Prostate gland (tissue), 2 donors: ENCODE data around the gene URB2. TPM values are rescaled to one million over a fixed set of nuclear protein-coding genes. Genes with fewer than 3 reads are reported as not detected.

Experiments used
- DNase-seq: peaks from one replicate; pipeline ENCODE4 v3.0.0-alpha.2; 2019; ENCODE audit warnings: low spot score
- H3K27ac ChIP-seq, 2 donors: fragments of 200-600 bp; sonication (generic); 2 replicates each; pipeline ENCODE4 v1.5.1; 2017 to 2019
- H3K27me3 ChIP-seq: fragments of 200-600 bp; sonication (generic); replicated peaks from 2 replicates; pipeline ENCODE4 v1.5.1; 2019; ENCODE audit not compliant: insufficient read depth
- H3K36me3 ChIP-seq, 2 donors: fragments of 200-600 bp; sonication (generic); 1 replicate in 1 of 2; 2 replicates in 1 of 2; pipeline versions ENCODE4 v1.5.1 to v1.8.1; 2017 to 2019
- H3K4me1 ChIP-seq: fragments of 200-600 bp; sonication (generic); replicated peaks from 2 replicates; pipeline ENCODE4 v1.5.1; 2019
- H3K4me3 ChIP-seq, 2 donors: fragments of 200-600 bp; sonication (generic); 2 replicates each; pipeline ENCODE4 v1.5.1; 2017 to 2019
- H3K9me3 ChIP-seq: fragments of 200-600 bp; sonication (generic); 2 replicates; pipeline ENCODE4 v1.5.1; 2017
- POLR2A ChIP-seq: fragments of 450-650 bp; IDR thresholded peaks from one replicate; pipeline ENCODE4 v1.6.1; 2016; ENCODE audit warnings: antibody characterized with exemption, mild to moderate bottlenecking
- POLR2AphosphoS5 ChIP-seq: sonication (generic); formaldehyde crosslinking; IDR thresholded peaks from one replicate; pipeline ENCODE4 v1.6.1; 2017; ENCODE audit warnings: antibody characterized with exemption
- WGBS: methylation state at CpG from one replicate; pipeline ENCODE4 v1.1.5; 2018; 5-methylcytosine and 5-hydroxymethylcytosine counted together
- intact Hi-C: fragments of 100-400 bp; cut with DNase I; formaldehyde crosslinking; loops from one replicate; pipeline ENCODE4 v1.14.2; 2022
- total RNA-seq, 2 donors: library from RNA; depleted of rRNA; stranded (reverse); fragments of >200 nt; gene quantifications; one replicate each; pipeline ENCODE4 v1.1.0, GENCODE V29; 2016
- TF ChIP-seq, protein P1 (sequence below), 4 experiments: fragments of 200-600 bp in 2 of 4; fragments of 450-650 bp in 2 of 4; sonication (generic) in 2 of 4; IDR thresholded peaks; 1 replicate in 3 of 4; 2 replicates in 1 of 4; pipeline ENCODE4 v1.5.1; 2016 to 2019; ENCODE audit warnings: antibody characterized with exemption in 4 of 4, mild to moderate bottlenecking in 2 of 4, moderate library complexity in 2 of 4

Gene URB2
- total RNA-seq, 2 donors from 2014 or later, result 5.6 to 11.9 TPM

DNA sequence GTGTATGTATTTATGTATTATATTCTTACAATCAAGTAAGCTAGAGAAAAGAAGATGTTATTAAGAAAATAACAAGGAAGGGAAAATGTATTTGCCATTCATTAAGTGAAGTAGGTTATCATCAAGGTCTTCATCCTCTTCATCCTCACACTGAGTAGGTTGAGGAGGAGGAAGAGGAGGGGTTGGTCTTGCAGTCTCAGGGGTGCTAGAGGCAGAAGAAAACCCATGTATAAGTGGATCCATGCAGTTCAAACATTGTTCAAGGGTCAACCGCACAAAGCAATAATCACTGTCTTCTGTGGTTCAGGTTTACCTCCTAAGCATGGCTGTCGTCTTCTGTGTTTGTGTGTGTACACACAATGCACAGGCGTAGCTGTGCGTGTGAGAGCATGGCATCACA lies 16.9 kb downstream of the URB2 start:
- H3K4me3 ChIP-seq, result no peak overlapping the region
- intact Hi-C loops, result no loop called here
- H3K36me3 ChIP-seq, result peaks cover 0 to 5% of the 10 kb centered on the region in 2 donors
- no peak for DNase-seq
- no peaks in the 10 kb centered on the region for H3K9me3 ChIP-seq
- TF ChIP-seq POLR2AphosphoS5 (no peak), POLR2A (no peak)
- TF ChIP-seq, protein P1, sequence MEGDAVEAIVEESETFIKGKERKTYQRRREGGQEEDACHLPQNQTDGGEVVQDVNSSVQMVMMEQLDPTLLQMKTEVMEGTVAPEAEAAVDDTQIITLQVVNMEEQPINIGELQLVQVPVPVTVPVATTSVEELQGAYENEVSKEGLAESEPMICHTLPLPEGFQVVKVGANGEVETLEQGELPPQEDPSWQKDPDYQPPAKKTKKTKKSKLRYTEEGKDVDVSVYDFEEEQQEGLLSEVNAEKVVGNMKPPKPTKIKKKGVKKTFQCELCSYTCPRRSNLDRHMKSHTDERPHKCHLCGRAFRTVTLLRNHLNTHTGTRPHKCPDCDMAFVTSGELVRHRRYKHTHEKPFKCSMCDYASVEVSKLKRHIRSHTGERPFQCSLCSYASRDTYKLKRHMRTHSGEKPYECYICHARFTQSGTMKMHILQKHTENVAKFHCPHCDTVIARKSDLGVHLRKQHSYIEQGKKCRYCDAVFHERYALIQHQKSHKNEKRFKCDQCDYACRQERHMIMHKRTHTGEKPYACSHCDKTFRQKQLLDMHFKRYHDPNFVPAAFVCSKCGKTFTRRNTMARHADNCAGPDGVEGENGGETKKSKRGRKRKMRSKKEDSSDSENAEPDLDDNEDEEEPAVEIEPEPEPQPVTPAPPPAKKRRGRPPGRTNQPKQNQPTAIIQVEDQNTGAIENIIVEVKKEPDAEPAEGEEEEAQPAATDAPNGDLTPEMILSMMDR (IDR thresholded peaks at IDR 0.05), result no peak
- WGBS, result 96% methylated on average over 4 of the region's 4 CpGs
- no peaks in the 10 kb centered on the region for H3K27me3 ChIP-seq
- no peak overlapping the region for H3K27ac ChIP-seq
- no peaks in the 10 kb centered on the region for H3K4me1 ChIP-seq

DNA sequence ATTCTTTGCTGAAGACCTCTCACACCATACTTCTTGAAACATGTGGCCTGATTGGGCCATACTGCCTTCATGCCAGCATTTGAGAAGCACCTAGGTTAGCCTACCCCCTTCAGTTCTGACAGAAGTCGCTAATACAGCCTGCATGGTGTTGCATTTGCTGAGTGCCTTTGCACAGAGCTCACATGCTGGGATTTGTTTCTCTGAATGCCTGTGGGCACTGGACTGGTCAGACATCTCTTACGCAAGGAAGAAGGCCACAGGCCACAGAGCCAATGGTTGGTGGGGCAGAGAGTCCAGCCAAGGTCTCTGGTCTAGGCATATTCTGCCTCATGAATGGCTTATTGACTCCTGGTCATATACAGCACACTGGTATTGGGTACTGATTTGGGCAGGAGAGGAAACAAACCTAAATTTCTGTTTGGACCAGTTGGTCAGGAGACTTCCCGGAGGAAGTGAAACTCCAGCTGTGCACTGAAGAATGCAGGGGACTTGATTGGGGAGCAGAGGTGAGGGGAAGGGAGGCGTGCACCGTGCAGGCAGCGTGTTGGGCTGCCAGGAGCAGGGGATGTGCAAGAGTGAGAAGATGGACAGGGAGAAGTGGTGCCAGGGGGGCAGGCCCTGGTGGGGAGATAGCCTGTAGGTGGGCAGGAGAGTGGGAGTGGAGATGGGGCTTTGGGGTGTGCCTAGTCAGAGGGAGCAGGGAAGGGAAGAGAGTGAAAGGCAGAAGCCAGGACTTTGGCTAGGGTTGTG lies 18.1 kb downstream of the URB2 start:
- Histone ChIP-seq H3K27me3 (no peaks in the 10 kb centered on the region), H3K4me1 (no peaks in the 10 kb centered on the region), H3K36me3 (peaks cover 0 to 5% of the 10 kb centered on the region in 2 donors), H3K27ac (no peak overlapping the region), H3K4me3 (no peak overlapping the region), H3K9me3 (no peaks in the 10 kb centered on the region)
- intact Hi-C loops, result no loop called here
- no peak for TF ChIP-seq POLR2AphosphoS5
- no peak for TF ChIP-seq POLR2A
- TF ChIP-seq, protein P1 (IDR thresholded peaks at IDR 0.05), result no peak
- 86% methylated on average over 6 of the region's 6 CpGs for WGBS
- no peak for DNase-seq

- no peaks in the 10 kb centered on the region for H3K9me3 ChIP-seq
- H3K27ac ChIP-seq, result no peak overlapping the region
- 91% methylated on average over 15 of the region's 15 CpGs for WGBS
- DNase-seq, result no peak
- no peak overlapping the region for H3K4me3 ChIP-seq
- TF ChIP-seq, protein P1 (IDR thresholded peaks at IDR 0.05), result no peak
- no peak for TF ChIP-seq POLR2A
- no peak for TF ChIP-seq POLR2AphosphoS5
- intact Hi-C loops, result no loop called here
- H3K4me1 ChIP-seq, result no peaks in the 10 kb centered on the region
- H3K27me3 ChIP-seq, result no peaks in the 10 kb centered on the region
- peaks cover 0 to 5% of the 10 kb centered on the region in 2 donors for H3K36me3 ChIP-seq
Measured at GRCh38 chr1:229645324-229645993, 19.4 kb downstream of the URB2 start.

DNA sequence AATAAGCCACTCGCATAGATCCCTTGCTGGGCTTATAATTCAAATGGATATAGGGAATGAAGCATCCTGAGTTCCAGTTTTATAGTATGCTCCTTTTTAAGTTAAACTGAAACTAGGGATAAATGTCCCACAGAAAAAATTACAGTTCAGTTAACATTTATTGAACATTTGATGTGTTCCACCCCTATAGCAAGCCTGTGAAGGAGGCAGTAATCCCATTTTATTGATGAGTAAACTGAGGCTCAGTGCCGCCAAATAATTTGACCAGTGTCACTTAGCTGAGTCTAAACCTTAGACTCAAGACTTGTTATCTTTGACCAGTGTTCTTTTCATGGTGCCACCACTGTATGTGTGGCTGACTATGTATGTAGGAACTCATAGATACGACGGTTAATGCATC lies 22.4 kb downstream of the URB2 start:
- Histone ChIP-seq H3K9me3 (no peaks in the 10 kb centered on the region), H3K4me3 (no peak overlapping the region), H3K4me1 (no peaks in the 10 kb centered on the region), H3K27ac (no peak overlapping the region), H3K27me3 (no peaks in the 10 kb centered on the region), H3K36me3 (peaks cover 0 to 5% of the 10 kb centered on the region in 2 donors)
- no peak for DNase-seq
- intact Hi-C loops, result no loop called here
- WGBS, result 96% methylated on average over 4 of the region's 4 CpGs
- no peak for TF ChIP-seq POLR2AphosphoS5
- TF ChIP-seq, protein P1 (IDR thresholded peaks at IDR 0.05), result no peak
- no peak for TF ChIP-seq POLR2A
